H9 (cell line): ENCODE data around the gene TRIM10. TPM values are rescaled to one million over a fixed set of nuclear protein-coding genes. Genes with fewer than 3 reads are reported as not detected.

ENCODE experiments used
- DNase-seq: peaks from one replicate; pipeline ENCODE4 v3.0.0-alpha.2; 2017
- H2AFZ ChIP-seq: one replicate; pipeline ENCODE4 v1.6.1; 2013; ENCODE audit warnings: mild to moderate bottlenecking, low read length, control low read depth, moderate library complexity
- H2AK5ac ChIP-seq: 2 replicates; pipeline ENCODE4 v1.6.1; 2013; ENCODE audit warnings: low read length, control low read depth, mixed read lengths; ENCODE audit not compliant: insufficient read length
- H2BK120ac ChIP-seq: one replicate; pipeline ENCODE4 v1.6.1; 2013; ENCODE audit warnings: low read depth, mild to moderate bottlenecking, low read length, control low read depth, inconsistent platforms; ENCODE audit not compliant: poor library complexity, severe bottlenecking
- H2BK12ac ChIP-seq: 2 replicates; pipeline ENCODE4 v1.6.1; 2013; ENCODE audit warnings: low read length, control low read depth, mixed read lengths, low read depth; ENCODE audit not compliant: insufficient read length
- H2BK15ac ChIP-seq: 2 replicates; pipeline ENCODE4 v1.6.1; 2013; ENCODE audit warnings: low read depth, low read length, control low read depth
- H2BK20ac ChIP-seq: one replicate; pipeline ENCODE4 v1.6.1; 2013; ENCODE audit warnings: low read depth, mild to moderate bottlenecking, low read length, control low read depth, inconsistent platforms; ENCODE audit not compliant: poor library complexity, severe bottlenecking
- H2BK5ac ChIP-seq: 2 replicates; pipeline ENCODE4 v1.6.1; 2013; ENCODE audit warnings: low read length, control low read depth, mixed read lengths; ENCODE audit not compliant: insufficient read length
- H3K14ac ChIP-seq: 2 replicates; pipeline ENCODE4 v1.6.1; 2013; ENCODE audit warnings: low read length, control low read depth; ENCODE audit not compliant: insufficient read depth
- H3K18ac ChIP-seq: 2 replicates; pipeline ENCODE4 v1.6.1; 2013; ENCODE audit warnings: low read depth, mild to moderate bottlenecking, mixed read lengths, low read length, control low read depth; ENCODE audit not compliant: insufficient read length
- H3K23ac ChIP-seq: 2 replicates; pipeline ENCODE4 v1.6.1; 2013; ENCODE audit warnings: low read length, control low read depth, mixed read lengths, low read depth; ENCODE audit not compliant: insufficient read length
- H3K23me2 ChIP-seq: 2 replicates; pipeline ENCODE4 v1.6.1; 2013; ENCODE audit warnings: low read depth, mild to moderate bottlenecking, mixed read lengths, low read length, control low read depth; ENCODE audit not compliant: insufficient read length, poor library complexity, severe bottlenecking
- H3K27ac ChIP-seq: 2 replicates; pipeline ENCODE4 v1.5.1; 2013; ENCODE audit warnings: low read length, control low read depth, mixed read lengths, low read depth; ENCODE audit not compliant: insufficient read length
- H3K27me3 ChIP-seq: 2 replicates; pipeline ENCODE4 v1.6.1; 2013; ENCODE audit warnings: low read length, control low read depth, inconsistent platforms; ENCODE audit not compliant: insufficient read depth
- H3K4ac ChIP-seq: 2 replicates; pipeline ENCODE4 v1.6.1; 2013; ENCODE audit warnings: low read depth, mild to moderate bottlenecking, control low read depth, inconsistent platforms, low read length, moderate library complexity
- H3K4me1 ChIP-seq: 2 replicates; pipeline ENCODE4 v1.6.1; 2013; ENCODE audit warnings: low read length, control low read depth, inconsistent platforms; ENCODE audit not compliant: insufficient read depth
- H3K4me2 ChIP-seq: 2 replicates; pipeline ENCODE4 v1.6.1; 2013; ENCODE audit warnings: low read length, control low read depth, mixed read lengths; ENCODE audit not compliant: insufficient read length, insufficient read depth
- H3K56ac ChIP-seq: 2 replicates; pipeline ENCODE4 v1.6.1; 2013; ENCODE audit warnings: low read depth, mild to moderate bottlenecking, mixed read lengths, low read length, control low read depth; ENCODE audit not compliant: insufficient read length
- H3K79me1 ChIP-seq: 2 replicates; pipeline ENCODE4 v1.6.1; 2013; ENCODE audit warnings: low read depth, mild to moderate bottlenecking, moderate library complexity, low read length, control low read depth, inconsistent platforms; ENCODE audit not compliant: insufficient read depth, poor library complexity, severe bottlenecking
- H3K79me2 ChIP-seq: 2 replicates; pipeline ENCODE4 v1.6.1; 2013; ENCODE audit warnings: low read length, control low read depth, inconsistent platforms; ENCODE audit not compliant: insufficient read depth
- H3K9ac ChIP-seq: 2 replicates; pipeline ENCODE4 v1.6.1; 2013; ENCODE audit warnings: low read length, control low read depth, mixed read lengths; ENCODE audit not compliant: insufficient read length; ENCODE audit errors: extremely low read depth
- H3K9me3 ChIP-seq: one replicate; pipeline ENCODE4 v1.6.1; 2013; ENCODE audit warnings: low read depth, low read length, inconsistent platforms; ENCODE audit not compliant: control insufficient read depth
- H3T11ph ChIP-seq: one replicate; pipeline ENCODE4 v1.6.1; 2013; ENCODE audit warnings: mild to moderate bottlenecking, low read length, control low read depth, inconsistent platforms
- H4K20me1 ChIP-seq: one replicate; pipeline ENCODE4 v1.6.1; 2013; ENCODE audit not compliant: control insufficient read depth, insufficient read length, insufficient read depth
- H4K5ac ChIP-seq: 2 replicates; pipeline ENCODE4 v1.6.1; 2013; ENCODE audit warnings: low read depth, mild to moderate bottlenecking, mixed read lengths, low read length, control low read depth; ENCODE audit not compliant: insufficient read length
- H4K8ac ChIP-seq: replicated peaks from 2 replicates; pipeline ENCODE4 v1.6.1; 2013; ENCODE audit warnings: low read length, control low read depth, mixed read lengths, low read depth; ENCODE audit not compliant: insufficient read length
- H4K91ac ChIP-seq: 2 replicates; pipeline ENCODE4 v1.6.1; 2013; ENCODE audit warnings: low read depth, mild to moderate bottlenecking, moderate library complexity, mixed read lengths, low read length, control low read depth; ENCODE audit not compliant: insufficient read length
- H3K27ac Mint-ChIP-seq, 3 experiments: 2 replicates in 2 of 3; 3 replicates in 1 of 3; pipeline ENCODE4 v1.8.0; 2020 to 2021; ENCODE audit warnings: mixed read lengths in 3 of 3, mild to moderate bottlenecking in 1 of 3, moderate library complexity in 1 of 3
- H3K27me3 Mint-ChIP-seq: 2 replicates; pipeline ENCODE4 v1.8.0; 2021; ENCODE audit warnings: low read depth, mild to moderate bottlenecking, moderate library complexity, mixed read lengths
- H3K36me3 Mint-ChIP-seq, 3 experiments: 2 replicates in 2 of 3; 3 replicates in 1 of 3; pipeline ENCODE4 v1.8.0; 2020 to 2021; ENCODE audit warnings: low read depth in 3 of 3, mixed read lengths in 3 of 3; ENCODE audit not compliant: insufficient read depth in 1 of 3
- H3K4me1 Mint-ChIP-seq, 2 experiments: 2 replicates each; pipeline ENCODE4 v1.8.0; 2020; ENCODE audit warnings: mixed read lengths in 2 of 2
- H3K4me3 Mint-ChIP-seq, 2 experiments: 2 replicates in 1 of 2; 3 replicates in 1 of 2; pipeline ENCODE4 v1.8.0; 2020 to 2021; ENCODE audit warnings: mild to moderate bottlenecking in 2 of 2, mixed read lengths in 2 of 2, moderate library complexity in 1 of 2
- H3K9me3 Mint-ChIP-seq, 2 experiments: 2 replicates in 1 of 2; 3 replicates in 1 of 2; pipeline ENCODE4 v1.8.0; 2020; ENCODE audit warnings: mild to moderate bottlenecking in 2 of 2, mixed read lengths in 2 of 2, moderate library complexity in 1 of 2
- WGBS: extraction: QIAGEN DNeasy Blood & Tissue Kit; methylation state at CpG from one replicate; pipeline ENCODE4 v1.1.7; 2013; ENCODE audit warnings: missing lambda C conversion rate, low lambda C conversion rate, mixed read lengths; ENCODE audit not compliant: insufficient read length; ENCODE audit errors: extremely low coverage; 5-methylcytosine and 5-hydroxymethylcytosine counted together
- total RNA-seq: library from RNA; stranded (reverse); gene quantifications from 2 replicates; pipeline ENCODE4 v1.2.1, GENCODE V29; 2021
- TF ChIP-seq, protein P1 (sequence below): fragments of 200-600 bp; sonication (generic); conservative IDR thresholded peaks from 3 replicates; pipeline ENCODE4 v1.8.0; 2021; ENCODE audit warnings: antibody characterized with exemption, mild to moderate bottlenecking

The TRIM10 gene
- total RNA-seq, 1 experiment from 2014 or later, result 0.07 TPM

- H4K5ac ChIP-seq, result no peak overlapping the region
- TF ChIP-seq, protein P1, sequence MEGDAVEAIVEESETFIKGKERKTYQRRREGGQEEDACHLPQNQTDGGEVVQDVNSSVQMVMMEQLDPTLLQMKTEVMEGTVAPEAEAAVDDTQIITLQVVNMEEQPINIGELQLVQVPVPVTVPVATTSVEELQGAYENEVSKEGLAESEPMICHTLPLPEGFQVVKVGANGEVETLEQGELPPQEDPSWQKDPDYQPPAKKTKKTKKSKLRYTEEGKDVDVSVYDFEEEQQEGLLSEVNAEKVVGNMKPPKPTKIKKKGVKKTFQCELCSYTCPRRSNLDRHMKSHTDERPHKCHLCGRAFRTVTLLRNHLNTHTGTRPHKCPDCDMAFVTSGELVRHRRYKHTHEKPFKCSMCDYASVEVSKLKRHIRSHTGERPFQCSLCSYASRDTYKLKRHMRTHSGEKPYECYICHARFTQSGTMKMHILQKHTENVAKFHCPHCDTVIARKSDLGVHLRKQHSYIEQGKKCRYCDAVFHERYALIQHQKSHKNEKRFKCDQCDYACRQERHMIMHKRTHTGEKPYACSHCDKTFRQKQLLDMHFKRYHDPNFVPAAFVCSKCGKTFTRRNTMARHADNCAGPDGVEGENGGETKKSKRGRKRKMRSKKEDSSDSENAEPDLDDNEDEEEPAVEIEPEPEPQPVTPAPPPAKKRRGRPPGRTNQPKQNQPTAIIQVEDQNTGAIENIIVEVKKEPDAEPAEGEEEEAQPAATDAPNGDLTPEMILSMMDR, result no peak
- H3K27ac ChIP-seq, result no peak overlapping the region
- H3K79me2 ChIP-seq, result no peaks in the 10 kb centered on the region
- no peaks in the 10 kb centered on the region for H3K79me1 ChIP-seq
- no peaks in the 10 kb centered on the region for H3K23me2 ChIP-seq
- H2BK12ac ChIP-seq, result no peak overlapping the region
- H3K9ac ChIP-seq, result no peak overlapping the region
- H3K23ac ChIP-seq, result no peak overlapping the region
- H3K4ac ChIP-seq, result no peak overlapping the region
- H4K8ac ChIP-seq, result no peak overlapping the region
- no peaks in the 10 kb centered on the region for H3K36me3 Mint-ChIP-seq
- no peak overlapping the region for H3T11ph ChIP-seq
- H3K14ac ChIP-seq, result no peak overlapping the region
- no peak overlapping the region for H2BK120ac ChIP-seq
- DNase-seq, result no peak
- H2BK5ac ChIP-seq, result no peak overlapping the region
- H3K27me3 ChIP-seq, result no peaks in the 10 kb centered on the region
- no peak overlapping the region for H2BK15ac ChIP-seq
- H3K18ac ChIP-seq, result no peak overlapping the region
- no peak overlapping the region for H2BK20ac ChIP-seq
- H3K27me3 Mint-ChIP-seq, result peaks cover 46% of the 10 kb centered on the region
- no CpG with 5 or more reads among the region's 4 CpGs for WGBS
- H3K4me3 Mint-ChIP-seq, result no peak overlapping the region
- no peak overlapping the region for H2AFZ ChIP-seq
- H3K9me3 ChIP-seq, result no peaks in the 10 kb centered on the region
- H4K20me1 ChIP-seq, result no peaks in the 10 kb centered on the region
- no peak overlapping the region for H4K91ac ChIP-seq
- H3K56ac ChIP-seq, result no peak overlapping the region
- H3K4me1 Mint-ChIP-seq, result peaks cover 2% of the 10 kb centered on the region in 2 experiments; a peak in 3 of 4 replicates
- peaks cover 3% of the 10 kb centered on the region; the same call in 1 of the 2 replicates for H3K4me1 ChIP-seq
- no peak overlapping the region for H3K27ac Mint-ChIP-seq
- no peak overlapping the region for H2AK5ac ChIP-seq
- no peak overlapping the region for H3K4me2 ChIP-seq
- no peaks in the 10 kb centered on the region for H3K9me3 Mint-ChIP-seq
These were observed 3.7 kb upstream of the TRIM10 start for GRCh38 chr6:30164714-30165113.
